GM19238 (cell line): ENCODE data around the gene XPR1.
"Not testable (repeated sequence)": the region's sequence is repeated elsewhere in the genome, so short reads cannot be mapped to it uniquely, and the experiment has no call there.

Source experiments
- DNase-seq: peaks from one replicate; pipeline ENCODE4 v3.0.0; 2011; ENCODE audit warnings: low spot score; ENCODE audit not compliant: insufficient read length

XPR1 gene

GRCh38 chr1:180644526-180645192, 12.8 kb downstream of the XPR1 start:
- no peak for DNase-seq

DNA sequence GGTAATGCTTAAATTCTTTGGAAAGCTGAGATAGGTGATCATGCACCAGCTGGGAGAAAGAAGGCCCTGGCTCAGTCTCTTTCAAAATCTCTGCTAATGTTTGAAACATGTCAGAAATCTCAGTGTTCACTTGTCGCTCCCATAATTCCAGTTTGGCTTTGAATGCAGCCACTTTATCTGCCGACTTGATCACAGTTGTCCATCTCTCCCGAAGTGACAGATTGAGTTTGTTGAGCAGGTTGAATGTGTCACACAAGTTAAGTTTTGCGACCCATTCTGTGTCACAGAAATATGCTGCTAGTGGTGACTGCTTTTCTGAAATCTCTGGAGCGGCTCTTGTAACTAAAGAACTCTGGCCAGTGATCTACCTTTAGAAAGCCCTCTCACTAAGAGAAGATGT, 13.4 kb downstream of the XPR1 start:
- not testable (repeated sequence) for DNase-seq

DNA sequence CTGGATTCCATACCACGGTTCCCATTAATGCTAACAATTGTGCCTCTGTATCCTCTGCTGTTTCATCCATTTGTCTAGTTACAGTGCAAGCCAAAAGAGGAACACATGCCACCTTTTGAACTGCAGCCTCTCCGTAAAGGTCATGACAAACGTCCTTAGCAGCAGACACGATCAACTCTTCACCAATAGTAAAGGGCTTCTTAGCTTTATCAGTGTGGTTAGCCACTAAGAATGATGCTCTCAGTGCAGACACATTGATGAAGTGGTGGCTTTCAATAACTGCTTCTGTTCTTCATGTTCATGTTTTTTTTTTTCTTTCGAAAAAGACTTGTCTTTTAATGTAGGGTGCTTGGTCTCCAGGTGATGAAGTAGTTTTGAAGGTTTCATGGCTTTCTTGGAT, 14.3 kb downstream of the XPR1 start:
- no peak for DNase-seq

- DNase-seq: no peak
Observed at GRCh38 chr1:180646547-180646946, 14.7 kb downstream of the XPR1 start.

DNA sequence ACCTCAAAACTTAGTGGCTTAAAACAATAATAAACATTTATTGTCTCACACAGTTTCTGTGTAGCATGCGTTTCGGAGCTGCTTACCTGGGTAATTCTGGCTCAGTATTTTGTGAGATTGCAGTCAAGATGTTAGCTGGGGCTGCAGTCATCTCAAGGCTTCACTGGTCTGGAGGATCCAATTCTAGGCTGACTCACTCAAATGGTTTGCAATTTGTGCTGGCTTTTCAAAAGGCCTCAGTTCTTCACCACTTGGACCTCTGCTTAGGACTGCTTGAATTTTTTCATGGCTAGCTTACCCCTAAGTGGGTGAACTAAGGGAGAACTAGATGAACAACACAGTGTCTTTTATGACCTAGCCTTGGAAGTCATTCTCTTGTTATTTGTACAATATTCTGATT, 21.0 kb downstream of the XPR1 start:
- no peak for DNase-seq

DNA sequence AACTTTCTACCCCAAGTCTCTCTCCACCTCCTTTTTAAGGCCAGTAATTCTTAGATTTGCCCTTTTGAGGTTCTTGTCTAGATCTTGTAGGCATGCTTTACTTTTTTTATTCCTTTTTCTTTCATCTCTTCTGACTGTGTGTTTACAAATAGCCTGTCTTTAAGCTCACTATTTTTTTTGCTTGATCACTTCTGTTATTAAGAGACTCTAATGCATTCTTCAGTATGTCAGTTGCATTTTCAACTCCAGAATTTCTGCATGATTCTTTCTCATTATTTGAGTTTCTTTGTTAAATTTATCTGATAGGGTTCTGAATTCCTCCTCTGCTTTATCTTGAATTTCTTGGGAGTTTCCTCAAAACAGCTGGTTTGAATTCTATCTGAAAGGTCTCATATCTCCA, 30.9 kb downstream of the XPR1 start:
- no peak for DNase-seq

DNA sequence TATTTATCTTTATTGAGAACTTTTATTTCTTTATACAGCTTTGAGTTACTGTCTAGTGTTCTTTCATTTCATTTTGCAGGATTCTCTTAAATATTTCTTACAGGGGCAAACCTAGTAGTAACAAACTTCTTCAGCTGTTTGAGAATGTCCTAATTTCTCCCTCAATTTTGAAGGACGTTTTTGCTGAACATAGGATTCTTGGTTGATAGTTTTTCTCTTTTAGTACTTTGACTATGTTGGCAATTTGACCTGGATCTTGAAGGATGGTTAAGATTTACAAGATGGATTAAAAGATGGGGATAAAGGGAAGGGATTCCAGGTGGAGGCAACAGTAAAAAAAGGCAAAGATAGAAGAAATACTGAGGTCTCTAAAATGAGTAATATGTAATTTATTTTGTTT, 38.9 kb downstream of the XPR1 start:
- DNase-seq: no peak

GRCh38 chr1:180672105-180672504, 40.3 kb downstream of the XPR1 start:
- no peak for DNase-seq

DNA sequence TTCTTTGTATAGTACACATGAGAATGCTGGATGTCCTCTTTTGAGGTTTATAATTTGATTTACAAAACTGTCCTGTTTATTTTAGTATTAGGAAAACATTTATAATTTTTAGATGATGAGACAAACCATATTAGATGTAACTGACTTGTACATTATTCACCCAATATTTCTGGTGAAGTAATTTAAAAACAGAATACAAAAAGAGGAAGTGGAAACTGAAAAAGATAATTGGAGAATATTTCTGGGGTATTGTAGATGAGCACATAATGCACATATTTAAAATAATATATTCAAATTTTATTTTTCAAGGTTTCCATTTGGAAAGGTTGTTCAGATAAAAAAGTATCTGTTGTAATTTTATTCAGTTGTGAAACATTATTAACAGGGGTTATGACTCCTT, 40.7 kb downstream of the XPR1 start:
- DNase-seq: no peak

DNA sequence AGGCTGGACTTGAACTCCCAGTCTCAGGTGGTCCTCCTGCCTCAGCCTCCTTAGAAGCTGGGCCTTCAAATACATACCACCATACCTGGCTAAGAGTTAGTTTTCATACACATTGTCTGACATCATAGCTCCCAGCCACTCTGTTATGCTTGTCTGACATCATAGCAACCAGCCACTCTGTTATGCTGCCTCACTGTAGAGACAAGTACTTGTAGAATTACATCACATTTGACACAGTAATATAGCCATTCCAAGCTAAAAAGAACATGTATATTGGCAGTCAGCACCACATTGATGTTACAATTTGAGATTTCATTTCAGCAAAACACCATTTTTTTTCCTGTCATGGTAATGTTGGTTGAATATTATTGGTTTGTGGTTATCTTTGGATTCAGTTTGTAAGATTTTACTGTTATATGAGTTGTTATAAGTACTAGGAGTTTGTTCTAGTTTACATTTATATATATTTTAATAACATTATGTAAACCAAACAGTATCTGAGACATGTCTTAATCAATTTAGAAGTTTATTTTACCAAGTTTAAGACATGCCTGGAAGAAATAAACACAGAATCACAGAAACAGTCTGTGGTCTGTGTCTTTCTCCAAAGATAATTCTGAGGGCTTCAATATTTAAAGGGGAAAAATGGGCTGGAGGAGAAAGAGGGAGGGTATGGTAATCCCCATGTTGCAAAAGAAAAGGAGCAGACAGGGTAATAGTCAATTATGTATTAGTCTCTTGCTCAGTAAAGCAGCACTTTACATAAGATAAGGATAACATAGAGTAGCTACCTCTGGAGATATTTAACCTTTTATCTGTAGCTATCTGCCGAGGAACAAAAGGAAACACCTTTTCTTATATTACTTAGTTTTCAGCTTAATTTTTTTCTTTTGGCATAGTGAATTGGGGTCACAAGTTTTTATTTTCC, 43.0 kb downstream of the XPR1 start:
- DNase-seq: no peak

DNA sequence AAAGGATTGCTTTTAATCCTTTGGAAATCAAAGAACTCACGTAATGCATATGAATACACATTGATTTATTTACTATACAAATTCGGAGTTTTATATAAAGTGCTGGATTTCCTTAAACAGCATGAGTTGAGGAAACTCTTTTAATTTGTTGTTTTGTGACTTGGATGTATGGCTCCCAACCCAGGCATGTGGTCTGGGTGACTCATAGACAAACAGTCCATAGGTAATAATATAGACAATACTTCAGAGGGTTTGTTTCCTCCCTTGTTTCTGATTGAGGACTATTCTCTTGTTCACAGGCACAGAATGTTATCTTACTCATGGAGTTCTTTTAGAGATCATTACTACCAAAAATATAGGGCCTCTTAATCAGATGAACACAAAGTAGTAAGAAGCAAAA, 43.8 kb downstream of the XPR1 start:
- DNase-seq: no peak

DNA sequence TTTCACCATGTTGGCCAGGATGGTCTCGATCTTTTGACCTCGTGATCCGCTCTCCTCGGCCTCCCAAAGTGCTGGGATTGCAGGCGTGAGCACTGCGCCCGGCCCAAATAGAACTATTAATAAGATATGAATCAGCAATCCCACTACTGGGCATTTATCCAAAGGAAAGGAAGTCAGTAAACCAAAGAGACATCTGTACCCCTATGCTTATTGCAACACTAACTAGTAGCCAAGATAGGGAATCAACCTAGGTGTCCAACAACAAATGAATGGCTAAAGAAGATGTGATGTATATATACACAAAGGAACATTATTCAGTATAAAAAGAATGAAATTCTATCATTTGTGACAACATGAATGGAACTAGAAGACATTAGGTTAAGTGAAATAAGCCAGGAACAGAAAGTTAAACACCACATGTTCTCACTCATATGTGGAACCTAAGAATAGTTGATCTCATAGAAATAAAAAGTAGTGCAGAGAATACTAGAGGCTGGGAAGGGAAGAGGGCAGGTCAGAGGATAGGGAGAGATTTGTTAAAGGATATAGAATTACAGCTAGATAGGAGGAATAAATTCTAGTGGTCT, 48.8 kb downstream of the XPR1 start:
- no peak for DNase-seq

DNA sequence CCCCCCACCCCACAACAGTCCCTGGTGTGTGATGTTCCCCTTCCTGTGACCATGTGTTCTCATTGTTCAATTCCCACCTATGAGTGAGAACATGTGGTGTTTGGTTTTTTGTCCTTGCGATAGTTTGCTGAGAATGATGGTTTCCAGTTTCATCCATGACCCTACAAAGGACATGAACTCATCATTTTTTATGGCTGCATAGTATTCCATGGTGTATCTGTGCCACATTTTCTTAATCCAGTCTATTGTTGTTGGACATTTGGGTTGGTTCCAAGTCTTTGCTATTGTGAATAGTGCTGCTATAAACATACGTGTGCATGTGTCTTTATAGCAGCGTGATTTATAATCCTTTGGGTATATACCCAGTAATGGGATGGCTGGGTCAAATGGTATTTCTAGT, 51.3 kb downstream of the XPR1 start:
- DNase-seq: not testable (repeated sequence)

- DNase-seq: no peak
Observed at GRCh38 chr1:180691322-180691913, 59.6 kb downstream of the XPR1 start.

DNA sequence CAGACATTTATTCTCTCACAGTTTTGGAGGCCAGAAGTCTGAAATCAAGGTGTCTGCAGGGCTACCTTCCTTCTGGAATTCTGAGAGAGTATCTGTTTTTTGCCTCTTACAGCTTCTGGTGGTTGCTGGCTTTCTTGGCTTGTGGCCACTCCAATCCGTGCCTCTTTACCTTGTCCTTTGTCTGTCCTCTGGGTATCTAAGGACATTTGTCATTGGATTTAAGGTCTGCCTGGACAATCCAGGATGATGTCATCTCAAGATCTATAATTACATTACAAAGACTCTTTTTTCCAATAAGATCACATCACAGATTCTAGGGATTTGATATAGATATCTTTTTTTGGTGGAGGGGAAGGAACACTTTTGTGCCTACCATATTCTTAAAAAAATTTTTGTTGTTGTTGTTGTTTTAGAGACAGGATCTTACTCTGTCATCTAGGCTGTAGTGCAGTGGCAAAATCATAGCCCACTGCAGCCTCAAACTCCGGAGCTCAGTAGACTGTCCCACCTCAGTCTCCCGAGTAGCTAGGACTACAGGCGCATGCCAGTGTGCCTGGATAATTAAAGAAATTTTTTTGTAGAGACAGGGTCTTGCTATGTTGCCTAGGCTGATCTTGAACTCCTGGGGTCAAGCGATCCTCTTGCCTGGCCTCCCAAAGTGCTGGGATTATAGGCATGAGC, 61.9 kb downstream of the XPR1 start:
- no peak for DNase-seq

- no peak for DNase-seq
Observed at GRCh38 chr1:180695282-180695681, 63.5 kb downstream of the XPR1 start.

GRCh38 chr1:180696361-180696760, 64.5 kb downstream of the XPR1 start:
- DNase-seq: no peak

GRCh38 chr1:180698580-180698979, 66.8 kb downstream of the XPR1 start:
- DNase-seq: no peak

GRCh38 chr1:180702376-180702775, 70.6 kb downstream of the XPR1 start:
- DNase-seq: not testable (repeated sequence)

- DNase-seq: not testable (repeated sequence)
Observed at GRCh38 chr1:180710746-180711145, 78.9 kb downstream of the XPR1 start.

GRCh38 chr1:180711260-180711659, 79.4 kb downstream of the XPR1 start:
- DNase-seq: not testable (repeated sequence)
